ENCODE data around the gene TPT1.

TPT1 gene

GRCh38 chr13:45331123-45331619, 9.8 kb downstream of the TPT1 start:
- no peak overlapping the region for H3K4ac ChIP-seq (ENCODE audit: low read depth in 1 of 2, low read length in 2 of 2)
- H3K14ac ChIP-seq (ENCODE audit: low read length in 2 of 2) = no peak overlapping the region
- no peak overlapping the region for H3K18ac ChIP-seq (ENCODE audit: low read depth in 1 of 2, low read length in 2 of 2)
- peaks cover 9 to 22% of the 10 kb centered on the region in 2 experiments for H3K36me3 ChIP-seq (ENCODE audit: control insufficient read depth in 1 of 2, insufficient read depth in 2 of 2, low read depth in 1 of 2, low read length in 2 of 2)
- 100% methylated on average over 1 of the region's 1 CpG for WGBS
- peak overlapping the region; percentile 39 for H3K27ac ChIP-seq (ENCODE audit: low read length, poor library complexity, severe bottlenecking)
- no peak overlapping the region for H3K23ac ChIP-seq (ENCODE audit: low read length in 2 of 2)
- no peak overlapping the region for H2BK5ac ChIP-seq (ENCODE audit: low read depth, low read length, poor library complexity, severe bottlenecking)
- H2BK12ac ChIP-seq (ENCODE audit: low read length in 2 of 2) = peak overlapping the region in 1 of 2 experiments; percentile 96
- peak overlapping the region; percentile 83 for H2AK5ac ChIP-seq (ENCODE audit: low read length, severe bottlenecking)
- H3K9ac ChIP-seq (ENCODE audit: low read length) = peak overlapping the region; percentile 28
- no peak overlapping the region for H3K4me2 ChIP-seq (ENCODE audit: low read length, poor library complexity, severe bottlenecking)
- H3K79me1 ChIP-seq (replicated peaks; ENCODE audit: low read length, poor library complexity, severe bottlenecking) = peaks cover 3% of the 10 kb centered on the region
- no peak overlapping the region for H2BK120ac ChIP-seq (ENCODE audit: low read depth, low read length)
- H3K27me3 ChIP-seq (ENCODE audit: control insufficient read depth in 1 of 2, insufficient read depth in 1 of 2, low read length in 2 of 2) = no peaks in the 10 kb centered on the region
- H3K4me1 ChIP-seq (ENCODE audit: control insufficient read depth, insufficient read depth, low read depth, low read length) = peaks cover 12% of the 10 kb centered on the region
- no peaks in the 10 kb centered on the region for H3K9me3 ChIP-seq (ENCODE audit: control insufficient read depth, low read length)
- DNase-seq = no peak
- H4K91ac ChIP-seq (ENCODE audit: low read length) = no peak overlapping the region
- H2BK15ac ChIP-seq (ENCODE audit: low read depth, poor library complexity, severe bottlenecking) = no peak overlapping the region
- H4K8ac ChIP-seq (ENCODE audit: low read length) = no peak overlapping the region
- no peak overlapping the region for H2AFZ ChIP-seq (ENCODE audit: low read depth, low read length)
- H3K4me3 ChIP-seq (ENCODE audit: insufficient read depth in 1 of 2, low read depth in 1 of 2, low read length in 2 of 2) = no peak overlapping the region

- WGBS = 66% methylated on average over 2 of the region's 3 CpGs
- peak overlapping the region in 1 of 2 experiments; percentile 19 for H3K18ac ChIP-seq (ENCODE audit: low read depth in 1 of 2, low read length in 2 of 2)
- H3K4me3 ChIP-seq (ENCODE audit: insufficient read depth in 1 of 2, low read depth in 1 of 2, low read length in 2 of 2) = no peak overlapping the region
- H2BK15ac ChIP-seq (ENCODE audit: low read depth, poor library complexity, severe bottlenecking) = no peak overlapping the region
- H3K27ac ChIP-seq (ENCODE audit: low read length, poor library complexity, severe bottlenecking) = peak overlapping the region; percentile 53
- no peak overlapping the region for H2BK12ac ChIP-seq (ENCODE audit: low read length in 2 of 2)
- no peak overlapping the region for H3K4ac ChIP-seq (ENCODE audit: low read depth in 1 of 2, low read length in 2 of 2)
- H3K27me3 ChIP-seq (ENCODE audit: control insufficient read depth in 1 of 2, insufficient read depth in 1 of 2, low read length in 2 of 2) = no peaks in the 10 kb centered on the region
- H3K36me3 ChIP-seq (ENCODE audit: control insufficient read depth in 1 of 2, insufficient read depth in 2 of 2, low read depth in 1 of 2, low read length in 2 of 2) = no peaks in the 10 kb centered on the region
- H4K8ac ChIP-seq (ENCODE audit: low read length) = no peak overlapping the region
- H3K9me3 ChIP-seq (ENCODE audit: control insufficient read depth, low read length) = no peaks in the 10 kb centered on the region
- H3K9ac ChIP-seq (ENCODE audit: low read length) = no peak overlapping the region
- no peak overlapping the region for H3K4me2 ChIP-seq (ENCODE audit: low read length, poor library complexity, severe bottlenecking)
- H2BK5ac ChIP-seq (ENCODE audit: low read depth, low read length, poor library complexity, severe bottlenecking) = peak overlapping the region; percentile 60
- H3K4me1 ChIP-seq (ENCODE audit: control insufficient read depth, insufficient read depth, low read depth, low read length) = peaks cover 12% of the 10 kb centered on the region
- no peak overlapping the region for H3K23ac ChIP-seq (ENCODE audit: low read length in 2 of 2)
- DNase-seq = peak; percentile 57
- no peak overlapping the region for H3K14ac ChIP-seq (ENCODE audit: low read length in 2 of 2)
- H2BK120ac ChIP-seq (ENCODE audit: low read depth, low read length) = no peak overlapping the region
- H2AK5ac ChIP-seq (ENCODE audit: low read length, severe bottlenecking) = no peak overlapping the region
- no peak overlapping the region for H4K91ac ChIP-seq (ENCODE audit: low read length)
- no peaks in the 10 kb centered on the region for H3K79me1 ChIP-seq (replicated peaks; ENCODE audit: low read length, poor library complexity, severe bottlenecking)
- H2AFZ ChIP-seq (ENCODE audit: low read depth, low read length) = no peak overlapping the region
These were observed 12.3 kb downstream of the TPT1 start for GRCh38 chr13:45328661-45329111.

- Histone ChIP-seq H3K4ac (ENCODE audit: low read depth in 1 of 2, low read length in 2 of 2) (no peak overlapping the region), H2BK15ac (ENCODE audit: low read depth, poor library complexity, severe bottlenecking) (no peak overlapping the region), H3K36me3 (ENCODE audit: control insufficient read depth in 1 of 2, insufficient read depth in 2 of 2, low read depth in 1 of 2, low read length in 2 of 2) (no peaks in the 10 kb centered on the region), H3K4me3 (ENCODE audit: insufficient read depth in 1 of 2, low read depth in 1 of 2, low read length in 2 of 2) (no peak overlapping the region), H2BK5ac (ENCODE audit: low read depth, low read length, poor library complexity, severe bottlenecking) (no peak overlapping the region), H3K79me1 (replicated peaks; ENCODE audit: low read length, poor library complexity, severe bottlenecking) (no peaks in the 10 kb centered on the region), H2AK5ac (ENCODE audit: low read length, severe bottlenecking) (peak overlapping the region; percentile 91), H3K27me3 (ENCODE audit: control insufficient read depth in 1 of 2, insufficient read depth in 1 of 2, low read length in 2 of 2) (no peaks in the 10 kb centered on the region), H2BK120ac (ENCODE audit: low read depth, low read length) (no peak overlapping the region), H3K23ac (ENCODE audit: low read length in 2 of 2) (no peak overlapping the region), H3K4me1 (ENCODE audit: control insufficient read depth, insufficient read depth, low read depth, low read length) (peaks cover 12% of the 10 kb centered on the region), H3K14ac (ENCODE audit: low read length in 2 of 2) (no peak overlapping the region), H4K8ac (ENCODE audit: low read length) (no peak overlapping the region), H3K9ac (ENCODE audit: low read length) (no peak overlapping the region), H2BK12ac (ENCODE audit: low read length in 2 of 2) (no peak overlapping the region), H3K18ac (ENCODE audit: low read depth in 1 of 2, low read length in 2 of 2) (no peak overlapping the region), H2AFZ (ENCODE audit: low read depth, low read length) (no peak overlapping the region), H3K9me3 (ENCODE audit: control insufficient read depth, low read length) (no peaks in the 10 kb centered on the region), H3K27ac (ENCODE audit: low read length, poor library complexity, severe bottlenecking) (no peak overlapping the region), H3K4me2 (ENCODE audit: low read length, poor library complexity, severe bottlenecking) (no peak overlapping the region), H4K91ac (ENCODE audit: low read length) (peak overlapping the region; percentile 52)
- WGBS = over 99% methylated on average over 9 of the region's 9 CpGs
- DNase-seq = no peak
These were observed 13.6 kb downstream of the TPT1 start for GRCh38 chr13:45327253-45327955.

GRCh38 chr13:45325806-45326205, 15.2 kb downstream of the TPT1 start:
- Histone ChIP-seq H3K23ac (ENCODE audit: low read length in 2 of 2) (no peak overlapping the region), H3K79me1 (replicated peaks; ENCODE audit: low read length, poor library complexity, severe bottlenecking) (no peaks in the 10 kb centered on the region), H3K27me3 (ENCODE audit: control insufficient read depth in 1 of 2, insufficient read depth in 1 of 2, low read length in 2 of 2) (no peaks in the 10 kb centered on the region), H4K91ac (ENCODE audit: low read length) (no peak overlapping the region), H2BK5ac (ENCODE audit: low read depth, low read length, poor library complexity, severe bottlenecking) (no peak overlapping the region), H2AK5ac (ENCODE audit: low read length, severe bottlenecking) (no peak overlapping the region), H3K14ac (ENCODE audit: low read length in 2 of 2) (no peak overlapping the region), H3K4me2 (ENCODE audit: low read length, poor library complexity, severe bottlenecking) (no peak overlapping the region), H3K9ac (ENCODE audit: low read length) (peak overlapping the region; percentile 9), H2BK12ac (ENCODE audit: low read length in 2 of 2) (no peak overlapping the region), H3K4ac (ENCODE audit: low read depth in 1 of 2, low read length in 2 of 2) (no peak overlapping the region), H3K36me3 (ENCODE audit: control insufficient read depth in 1 of 2, insufficient read depth in 2 of 2, low read depth in 1 of 2, low read length in 2 of 2) (no peaks in the 10 kb centered on the region), H2BK15ac (ENCODE audit: low read depth, poor library complexity, severe bottlenecking) (no peak overlapping the region), H3K4me1 (ENCODE audit: control insufficient read depth, insufficient read depth, low read depth, low read length) (peaks cover 14% of the 10 kb centered on the region), H3K9me3 (ENCODE audit: control insufficient read depth, low read length) (no peaks in the 10 kb centered on the region), H3K27ac (ENCODE audit: low read length, poor library complexity, severe bottlenecking) (peak overlapping the region; percentile 88), H4K8ac (ENCODE audit: low read length) (no peak overlapping the region), H2BK120ac (ENCODE audit: low read depth, low read length) (no peak overlapping the region), H3K4me3 (ENCODE audit: insufficient read depth in 1 of 2, low read depth in 1 of 2, low read length in 2 of 2) (no peak overlapping the region), H3K18ac (ENCODE audit: low read depth in 1 of 2, low read length in 2 of 2) (peak overlapping the region; percentile 40 to 68), H2AFZ (ENCODE audit: low read depth, low read length) (no peak overlapping the region)
- WGBS = 29% methylated on average over 3 of the region's 4 CpGs
- peak; percentile 95 for DNase-seq
